Neural progenitor cell (in vitro differentiated cells): ENCODE results near the gene IGDCC3. TPM values are rescaled to one million over a fixed set of nuclear protein-coding genes. Genes with fewer than 3 reads are reported as not detected.
A peak's percentile ranks its signal among the peaks of the same experiment; 100 is the strongest.

Experiments used
- DNase-seq: peaks from one replicate; pipeline ENCODE4 v3.0.0-alpha.2; 2016; ENCODE audit warnings: low spot score
- H2AFZ ChIP-seq: fragments of 200-600 bp; sonication (generic); replicated peaks from 2 replicates; pipeline ENCODE4 v1.6.1; 2016; ENCODE audit warnings: antibody characterized with exemption
- H3F3A ChIP-seq: fragments of 200-600 bp; sonication (generic); 2 replicates; pipeline ENCODE4 v1.6.1; 2016; ENCODE audit warnings: antibody characterized with exemption, low read depth
- H3K27ac ChIP-seq: fragments of 200-600 bp; sonication (generic); 2 replicates; pipeline ENCODE4 v1.5.1; 2016; ENCODE audit warnings: mild to moderate bottlenecking
- H3K27me3 ChIP-seq: fragments of 200-600 bp; sonication (generic); 2 replicates; pipeline ENCODE4 v1.6.1; 2016; ENCODE audit warnings: mild to moderate bottlenecking, moderate library complexity
- H3K36me3 ChIP-seq: fragments of 200-600 bp; sonication (generic); 2 replicates; pipeline ENCODE4 v1.5.1; 2016
- H3K4me1 ChIP-seq: fragments of 200-600 bp; sonication (generic); 2 replicates; pipeline ENCODE4 v1.6.1; 2016; ENCODE audit warnings: mixed run types
- H3K4me2 ChIP-seq: fragments of 200-600 bp; sonication (generic); 2 replicates; pipeline ENCODE4 v1.6.1; 2016
- H3K4me3 ChIP-seq: fragments of 200-600 bp; sonication (generic); 2 replicates; pipeline ENCODE4 v1.5.1; 2016
- H3K79me2 ChIP-seq: fragments of 200-600 bp; sonication (generic); 2 replicates; pipeline ENCODE4 v1.6.1; 2016; ENCODE audit warnings: low read depth
- H3K9ac ChIP-seq: fragments of 200-600 bp; sonication (generic); 2 replicates; pipeline ENCODE4 v1.6.1; 2016
- H3K9me3 ChIP-seq: fragments of 200-600 bp; sonication (generic); 2 replicates; pipeline ENCODE4 v1.5.1; 2016; ENCODE audit warnings: low read depth
- H4K20me1 ChIP-seq: fragments of 200-600 bp; sonication (generic); 2 replicates; pipeline ENCODE4 v1.6.1; 2016; ENCODE audit warnings: low read depth
- H3K27ac Mint-ChIP-seq: 3 replicates; pipeline ENCODE4 v1.8.0; 2021; ENCODE audit warnings: mixed read lengths
- H3K27me3 Mint-ChIP-seq: 2 replicates; pipeline ENCODE4 v1.8.0; 2022; ENCODE audit warnings: low read depth, mild to moderate bottlenecking, inconsistent platforms, moderate library complexity, mixed read lengths; ENCODE audit not compliant: insufficient read depth
- H3K36me3 Mint-ChIP-seq: 3 replicates; pipeline ENCODE4 v1.8.0; 2021; ENCODE audit warnings: mixed read lengths
- H3K4me1 Mint-ChIP-seq: 3 replicates; pipeline ENCODE4 v1.8.0; 2021; ENCODE audit warnings: mixed read lengths
- H3K4me3 Mint-ChIP-seq: 3 replicates; pipeline ENCODE4 v1.8.0; 2021; ENCODE audit warnings: mild to moderate bottlenecking, moderate library complexity, mixed read lengths
- H3K9me3 Mint-ChIP-seq: 3 replicates; pipeline ENCODE4 v1.8.0; 2020; ENCODE audit warnings: mixed read lengths
- CTCF ChIP-seq: fragments of 200-600 bp; sonication (generic); IDR thresholded peaks from 2 replicates; pipeline ENCODE4 v1.5.1; 2017; ENCODE audit warnings: antibody characterized with exemption, mild to moderate bottlenecking
- EZH2 ChIP-seq: fragments of 200-600 bp; sonication (generic); IDR thresholded peaks from 2 replicates; pipeline ENCODE4 v1.6.1; 2017; ENCODE audit warnings: antibody characterized with exemption, mild to moderate bottlenecking, moderate library complexity
- EZH2phosphoT487 ChIP-seq: fragments of 200-600 bp; sonication (generic); IDR thresholded peaks from 2 replicates; pipeline ENCODE4 v1.6.1; 2017; ENCODE audit warnings: antibody characterized with exemption
- total RNA-seq: library from RNA; depleted of rRNA; stranded (reverse); fragments of >200 nt; gene quantifications from 2 replicates; pipeline ENCODE4 v1.2.3, GENCODE V29; 2015; ENCODE audit warnings: low replicate concordance

IGDCC3 gene
- total RNA-seq, 1 donor from 2014 or later, result 15.8 TPM

GRCh38 chr15:65332391-65333147 is 45.2 kb downstream of the IGDCC3 start:
- Mint-ChIP-seq H3K4me3 (no peak overlapping the region), H3K4me1 (peaks cover 45% of the 10 kb centered on the region), H3K27me3 (peaks cover 6% of the 10 kb centered on the region), H3K9me3 (no peaks in the 10 kb centered on the region), H3K36me3 (peaks cover 15% of the 10 kb centered on the region), H3K27ac (no peak overlapping the region)
- no peak overlapping the region for H3K4me3 ChIP-seq
- no peak overlapping the region for H3K27ac ChIP-seq
- H3K9ac ChIP-seq, result no peak overlapping the region
- H2AFZ ChIP-seq, result no peak overlapping the region
- H3F3A ChIP-seq, result peaks cover 19% of the 10 kb centered on the region
- H3K79me2 ChIP-seq, result no peaks in the 10 kb centered on the region
- DNase-seq, result no peak
- peaks cover 19% of the 10 kb centered on the region for H4K20me1 ChIP-seq
- H3K36me3 ChIP-seq, result no peaks in the 10 kb centered on the region
- H3K27me3 ChIP-seq, result no peaks in the 10 kb centered on the region
- no peak for TF ChIP-seq EZH2phosphoT487
- no peak for TF ChIP-seq EZH2
- no peak for TF ChIP-seq CTCF
- H3K4me2 ChIP-seq, result no peak overlapping the region
- peaks cover 50% of the 10 kb centered on the region for H3K4me1 ChIP-seq
- H3K9me3 ChIP-seq, result no peaks in the 10 kb centered on the region

GRCh38 chr15:65331811-65332210 is 46.0 kb downstream of the IGDCC3 start:
- no peak overlapping the region for H3K4me2 ChIP-seq
- no peak overlapping the region for H2AFZ ChIP-seq
- H3F3A ChIP-seq, result peaks cover 17% of the 10 kb centered on the region
- no peak overlapping the region for H3K27ac Mint-ChIP-seq
- no peaks in the 10 kb centered on the region for H3K36me3 ChIP-seq
- DNase-seq, result no peak
- H3K4me1 Mint-ChIP-seq, result peaks cover 41% of the 10 kb centered on the region
- no peak overlapping the region for H3K27ac ChIP-seq
- H3K4me3 ChIP-seq, result no peak overlapping the region
- peaks cover 6% of the 10 kb centered on the region for H3K27me3 Mint-ChIP-seq
- no peak overlapping the region for H3K4me3 Mint-ChIP-seq
- H3K9me3 Mint-ChIP-seq, result no peaks in the 10 kb centered on the region
- TF ChIP-seq EZH2phosphoT487, result no peak
- TF ChIP-seq EZH2, result no peak
- TF ChIP-seq CTCF, result no peak
- no peaks in the 10 kb centered on the region for H3K79me2 ChIP-seq
- H3K27me3 ChIP-seq, result no peaks in the 10 kb centered on the region
- H4K20me1 ChIP-seq, result peaks cover 19% of the 10 kb centered on the region
- H3K36me3 Mint-ChIP-seq, result peaks cover 15% of the 10 kb centered on the region
- H3K9ac ChIP-seq, result no peak overlapping the region
- H3K4me1 ChIP-seq, result peaks cover 42% of the 10 kb centered on the region
- H3K9me3 ChIP-seq, result no peaks in the 10 kb centered on the region

GRCh38 chr15:65330934-65331645 is 46.7 kb downstream of the IGDCC3 start:
- Histone ChIP-seq H3K4me2 (no peak overlapping the region), H3F3A (peaks cover 19% of the 10 kb centered on the region), H3K27me3 (no peaks in the 10 kb centered on the region), H4K20me1 (peaks cover 20% of the 10 kb centered on the region), H3K9me3 (no peaks in the 10 kb centered on the region), H3K4me1 (peaks cover 39% of the 10 kb centered on the region), H3K27ac (no peak overlapping the region), H2AFZ (no peak overlapping the region), H3K79me2 (no peaks in the 10 kb centered on the region), H3K4me3 (no peak overlapping the region), H3K9ac (no peak overlapping the region), H3K36me3 (no peaks in the 10 kb centered on the region)
- TF ChIP-seq CTCF, result no peak
- TF ChIP-seq EZH2, result no peak
- no peak for TF ChIP-seq EZH2phosphoT487
- DNase-seq, result peak; percentile 24
- Mint-ChIP-seq H3K36me3 (peaks cover 15% of the 10 kb centered on the region), H3K9me3 (no peaks in the 10 kb centered on the region), H3K4me1 (peaks cover 37% of the 10 kb centered on the region), H3K27ac (peak overlapping the region; percentile 33), H3K27me3 (peaks cover 3% of the 10 kb centered on the region), H3K4me3 (no peak overlapping the region)
